ENCODE results near the gene YLPM1.

GRCh38 chr14:74801396-74801795, 38.3 kb downstream of the YLPM1 start:
- TF ChIP-seq, protein P1, sequence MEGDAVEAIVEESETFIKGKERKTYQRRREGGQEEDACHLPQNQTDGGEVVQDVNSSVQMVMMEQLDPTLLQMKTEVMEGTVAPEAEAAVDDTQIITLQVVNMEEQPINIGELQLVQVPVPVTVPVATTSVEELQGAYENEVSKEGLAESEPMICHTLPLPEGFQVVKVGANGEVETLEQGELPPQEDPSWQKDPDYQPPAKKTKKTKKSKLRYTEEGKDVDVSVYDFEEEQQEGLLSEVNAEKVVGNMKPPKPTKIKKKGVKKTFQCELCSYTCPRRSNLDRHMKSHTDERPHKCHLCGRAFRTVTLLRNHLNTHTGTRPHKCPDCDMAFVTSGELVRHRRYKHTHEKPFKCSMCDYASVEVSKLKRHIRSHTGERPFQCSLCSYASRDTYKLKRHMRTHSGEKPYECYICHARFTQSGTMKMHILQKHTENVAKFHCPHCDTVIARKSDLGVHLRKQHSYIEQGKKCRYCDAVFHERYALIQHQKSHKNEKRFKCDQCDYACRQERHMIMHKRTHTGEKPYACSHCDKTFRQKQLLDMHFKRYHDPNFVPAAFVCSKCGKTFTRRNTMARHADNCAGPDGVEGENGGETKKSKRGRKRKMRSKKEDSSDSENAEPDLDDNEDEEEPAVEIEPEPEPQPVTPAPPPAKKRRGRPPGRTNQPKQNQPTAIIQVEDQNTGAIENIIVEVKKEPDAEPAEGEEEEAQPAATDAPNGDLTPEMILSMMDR (IDR thresholded peaks at IDR 0.05) = no peak
- no peak for TF ChIP-seq ZFX (IDR thresholded peaks at IDR 0.05; ENCODE audit: borderline replicate concordance)

Measured in 22Rv1 (cell line).